GM19372 (cell line): ENCODE measurements around the gene GLT1D1.

Source experiments
- ATAC-seq: cut with Tn5 transposase; IDR thresholded peaks from one replicate; pipeline ENCODE4 v1.9.1; 2021; ENCODE audit warnings: mild to moderate bottlenecking, low read depth, moderate library complexity; ENCODE audit not compliant: unreplicated experiment

Gene GLT1D1

GRCh38 chr12:128852026-128852698, 1.1 kb upstream of the GLT1D1 start:
- ATAC-seq, result no peak

GRCh38 chr12:128853600-128854197, 421 bp downstream of the GLT1D1 start:
- ATAC-seq, result no peak

- no peak for ATAC-seq
These were observed 2.9 kb downstream of the GLT1D1 start for GRCh38 chr12:128856035-128856790.

GRCh38 chr12:128856791-128857078, 3.5 kb downstream of the GLT1D1 start:
- no peak for ATAC-seq

- ATAC-seq, result no peak
These were observed 4.0 kb downstream of the GLT1D1 start for GRCh38 chr12:128857133-128857763.

GRCh38 chr12:128859311-128859710, 6.0 kb downstream of the GLT1D1 start:
- no peak for ATAC-seq

GRCh38 chr12:128861226-128862016, 8.1 kb downstream of the GLT1D1 start:
- ATAC-seq, result no peak

GRCh38 chr12:128863957-128864356, 10.7 kb downstream of the GLT1D1 start:
- no peak for ATAC-seq

GRCh38 chr12:128864516-128865186, 11.4 kb downstream of the GLT1D1 start:
- no peak for ATAC-seq

- no peak for ATAC-seq
These were observed 14.2 kb downstream of the GLT1D1 start for GRCh38 chr12:128867466-128867865.

- no peak for ATAC-seq
These were observed 18.2 kb downstream of the GLT1D1 start for GRCh38 chr12:128871516-128871892.

GRCh38 chr12:128872303-128872702, 19.0 kb downstream of the GLT1D1 start:
- no peak for ATAC-seq

GRCh38 chr12:128876559-128876958, 23.3 kb downstream of the GLT1D1 start:
- ATAC-seq, result no peak

- ATAC-seq, result no peak
These were observed 26.9 kb downstream of the GLT1D1 start for GRCh38 chr12:128879898-128880764.

GRCh38 chr12:128891856-128892255, 38.6 kb downstream of the GLT1D1 start:
- no peak for ATAC-seq

- no peak for ATAC-seq
These were observed 50.0 kb downstream of the GLT1D1 start for GRCh38 chr12:128903236-128903635.

GRCh38 chr12:128905003-128905544, 51.8 kb downstream of the GLT1D1 start:
- no peak for ATAC-seq

- no peak for ATAC-seq
These were observed 53.3 kb downstream of the GLT1D1 start for GRCh38 chr12:128906485-128907137.
